SK-N-SH treated with all-trans-retinoic acid at 6 μM for 48 hours (cell line): ENCODE measurements around the gene ODAPH.

Experiments
- ARNTL ChIP-seq: fragments of 450-650 bp; formaldehyde crosslinking; IDR thresholded peaks from 2 replicates; pipeline ENCODE4 v1.5.0; 2020; ENCODE audit warnings: low read depth, mild to moderate bottlenecking, moderate library complexity, borderline replicate concordance
- TSHZ2 ChIP-seq: fragments of 250-450 bp; sonication (Bioruptor Pico); IDR thresholded peaks from 2 replicates; pipeline ENCODE4 v1.5.0; 2020; ENCODE audit warnings: mild to moderate bottlenecking, moderate library complexity
- ZFP3 ChIP-seq: fragments of 250-450 bp; sonication (Bioruptor Pico); IDR thresholded peaks from 2 replicates; pipeline ENCODE4 v1.5.0; 2020; ENCODE audit warnings: mild to moderate bottlenecking, moderate library complexity
- TF ChIP-seq, protein P1 (sequence below): fragments of 250-450 bp; sonication (Bioruptor Pico); IDR thresholded peaks from 2 replicates; pipeline ENCODE4 v1.5.1; 2020; ENCODE audit warnings: low read depth, mild to moderate bottlenecking, moderate library complexity

GRCh38 chr4:75565481-75565880, 9.6 kb downstream of the ODAPH start:
- no peak for TF ChIP-seq ARNTL (CRISPR knock-in tag)
- no peak for TF ChIP-seq TSHZ2 (CRISPR knock-in tag)
- TF ChIP-seq, protein P1, sequence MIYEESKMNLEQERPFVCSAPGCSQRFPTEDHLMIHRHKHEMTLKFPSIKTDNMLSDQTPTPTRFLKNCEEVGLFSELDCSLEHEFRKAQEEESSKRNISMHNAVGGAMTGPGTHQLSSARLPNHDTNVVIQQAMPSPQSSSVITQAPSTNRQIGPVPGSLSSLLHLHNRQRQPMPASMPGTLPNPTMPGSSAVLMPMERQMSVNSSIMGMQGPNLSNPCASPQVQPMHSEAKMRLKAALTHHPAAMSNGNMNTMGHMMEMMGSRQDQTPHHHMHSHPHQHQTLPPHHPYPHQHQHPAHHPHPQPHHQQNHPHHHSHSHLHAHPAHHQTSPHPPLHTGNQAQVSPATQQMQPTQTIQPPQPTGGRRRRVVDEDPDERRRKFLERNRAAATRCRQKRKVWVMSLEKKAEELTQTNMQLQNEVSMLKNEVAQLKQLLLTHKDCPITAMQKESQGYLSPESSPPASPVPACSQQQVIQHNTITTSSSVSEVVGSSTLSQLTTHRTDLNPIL (CRISPR knock-in tag) = no peak
- no peak for TF ChIP-seq ZFP3 (CRISPR knock-in tag)
